GM08714 (cell line): Measurements from ENCODE around the gene PRAMEF20.
"Not testable (repeated sequence)": the region's sequence is repeated elsewhere in the genome, so short reads cannot be mapped to it uniquely, and the experiment has no call there.

ENCODE experiments used
- H3K4me3 ChIP-seq: fragments of 200-500 bp; sonication (Bioruptor generic); 2 replicates; pipeline ENCODE4 v1.5.1; 2014; ENCODE audit warnings: mild to moderate bottlenecking, low read length, inconsistent platforms
- ZNF274 ChIP-seq: IDR thresholded peaks from 2 replicates; pipeline ENCODE4 v1.6.1; 2012; ENCODE audit warnings: mild to moderate bottlenecking, low read depth, low read length

PRAMEF20 gene

DNA sequence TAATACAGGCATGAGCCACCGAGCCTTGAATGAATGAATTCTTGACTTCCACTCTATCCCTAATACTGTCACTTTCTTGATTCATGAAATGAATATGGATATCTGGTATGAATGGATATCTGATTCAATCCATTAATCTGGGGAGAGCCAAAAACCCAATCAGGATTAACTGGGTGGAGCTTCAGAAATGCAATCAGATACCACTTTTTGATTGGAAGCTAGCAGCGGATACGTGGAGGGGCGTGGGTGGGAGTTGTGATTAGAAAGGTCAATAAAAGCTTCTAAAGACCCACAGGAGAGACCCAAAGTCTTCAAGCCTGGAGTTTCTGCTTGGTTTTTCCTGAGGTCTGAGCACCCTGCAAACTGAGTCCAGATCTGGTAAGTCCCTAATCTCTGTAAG, at the start of gene PRAMEF20:
PRAMEF20 (plus strand) TSS at position 301 of the 400 bp plus-strand sequence. CDS start 5,905 bp downstream, outside the sequence.
- H3K4me3 ChIP-seq = not testable (repeated sequence)

DNA sequence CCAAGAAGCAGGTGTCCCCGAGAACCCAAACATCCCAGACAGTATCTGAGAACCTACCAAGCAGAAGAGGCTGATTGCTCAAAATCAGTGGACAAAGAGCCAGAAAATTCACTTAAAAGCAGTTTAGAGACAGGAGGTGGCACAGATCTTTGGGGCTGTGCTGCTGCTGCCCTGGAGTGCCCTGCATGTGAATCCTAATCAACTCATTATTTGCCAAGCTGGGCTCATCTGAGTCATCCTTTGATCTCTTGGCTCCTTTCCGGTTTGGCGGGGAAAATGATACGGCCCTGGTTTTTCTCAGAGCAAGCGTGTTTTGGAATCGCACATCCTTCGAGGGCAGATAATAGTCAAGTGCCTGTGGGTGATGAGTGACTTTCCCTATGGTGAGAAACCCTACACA, 47.9 kb upstream of the PRAMEF20 start:
- H3K4me3 ChIP-seq = not testable (repeated sequence)

DNA sequence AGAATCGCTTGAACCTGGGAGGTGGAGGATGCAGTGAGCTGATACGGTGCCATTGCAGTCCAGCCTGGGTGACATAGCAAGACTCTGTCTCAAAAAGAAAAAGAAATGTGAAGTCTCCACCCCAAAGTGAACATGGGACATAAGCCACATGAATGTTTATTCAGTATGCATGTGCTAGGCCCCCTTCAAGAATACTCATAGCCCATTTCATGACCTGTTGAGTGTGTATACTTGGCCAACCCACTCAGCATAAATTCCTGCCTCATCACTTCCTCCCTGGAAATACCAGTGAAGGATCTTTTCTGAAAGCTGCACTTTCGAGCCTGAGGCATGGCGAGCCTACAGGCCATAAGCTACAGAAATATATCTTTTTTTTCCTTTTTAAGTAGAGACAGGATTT, 45.3 kb upstream of the PRAMEF20 start:
- H3K4me3 ChIP-seq = not testable (repeated sequence)

DNA sequence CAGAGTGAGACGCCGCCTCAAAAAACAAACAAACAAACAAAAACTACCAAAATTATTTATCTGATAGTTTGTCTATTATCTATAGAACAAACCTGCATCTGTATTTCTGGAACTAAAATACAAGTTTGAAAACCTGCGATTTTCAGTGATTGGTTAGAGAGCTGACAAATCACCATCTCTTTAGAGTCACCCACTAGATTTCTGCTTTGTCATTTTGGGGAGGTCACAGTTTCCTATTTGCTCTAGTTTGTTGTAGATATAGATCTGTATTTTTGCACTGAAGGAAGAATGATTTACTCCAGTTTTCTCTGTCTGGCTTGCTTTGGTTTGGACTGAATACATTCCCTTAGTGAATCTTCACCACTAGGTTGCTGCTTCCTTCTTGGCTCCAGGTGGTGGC, 43.7 kb upstream of the PRAMEF20 start:
- H3K4me3 ChIP-seq = not testable (repeated sequence)

DNA sequence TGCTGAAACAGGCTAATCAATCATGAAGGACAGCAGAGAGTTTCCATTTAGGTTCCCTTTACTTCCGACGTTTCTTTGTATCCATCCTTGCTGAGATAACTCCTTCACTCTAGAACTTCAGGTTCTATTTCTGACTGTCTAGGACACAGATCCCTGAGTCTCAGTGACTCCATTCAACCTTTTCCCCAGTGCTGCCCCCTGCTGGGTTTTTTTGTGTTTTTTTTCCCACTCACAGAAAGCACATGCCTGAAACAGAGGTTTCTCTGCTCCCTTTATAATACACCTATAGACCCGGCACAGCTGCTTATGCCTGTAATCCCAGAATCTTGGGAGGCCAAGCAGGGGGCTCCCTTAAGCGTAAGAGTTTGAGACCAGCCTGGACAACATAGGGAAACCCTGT, 41.7 kb upstream of the PRAMEF20 start:
- H3K4me3 ChIP-seq = not testable (repeated sequence)

DNA sequence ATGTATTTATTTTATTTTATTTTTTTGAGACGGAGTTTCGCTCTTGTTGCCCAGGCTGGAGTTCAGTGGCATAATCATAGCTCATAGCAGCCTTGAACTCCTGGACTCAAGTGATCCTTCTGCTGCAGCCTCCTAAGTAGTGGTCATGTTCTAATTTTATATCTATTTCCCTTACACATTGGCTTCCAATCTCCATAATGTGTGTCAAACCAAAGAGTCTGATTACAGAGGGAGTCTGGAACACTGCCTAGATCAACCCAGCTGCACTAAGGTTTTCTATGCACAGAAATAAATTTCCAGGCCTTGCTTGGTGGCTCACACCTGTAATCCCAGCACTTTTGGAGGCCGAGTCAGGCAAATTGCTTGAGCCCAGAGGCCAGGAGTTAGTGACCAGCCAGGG, 31.3 kb upstream of the PRAMEF20 start:
- not testable (repeated sequence) for H3K4me3 ChIP-seq

DNA sequence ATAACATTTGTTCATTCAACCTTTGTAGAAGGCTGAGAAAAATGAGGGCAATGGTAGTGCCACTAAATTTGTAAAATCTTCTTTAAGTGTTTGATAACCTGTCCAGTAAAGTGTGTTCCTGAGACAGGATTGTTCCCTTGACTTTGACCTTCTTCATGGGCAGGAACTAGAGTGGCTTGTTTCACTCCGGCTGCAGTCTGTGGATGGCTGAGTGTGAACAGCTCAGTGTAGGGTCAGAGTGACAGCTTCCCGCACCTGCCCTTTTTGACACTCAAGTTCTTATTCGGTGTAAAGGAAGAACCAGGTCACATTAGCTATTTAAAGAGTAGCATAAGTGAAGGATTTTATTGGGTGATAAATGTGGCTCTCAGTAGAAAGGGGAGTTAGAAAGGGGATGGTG, 29.9 kb upstream of the PRAMEF20 start:
- H3K4me3 ChIP-seq = not testable (repeated sequence)

DNA sequence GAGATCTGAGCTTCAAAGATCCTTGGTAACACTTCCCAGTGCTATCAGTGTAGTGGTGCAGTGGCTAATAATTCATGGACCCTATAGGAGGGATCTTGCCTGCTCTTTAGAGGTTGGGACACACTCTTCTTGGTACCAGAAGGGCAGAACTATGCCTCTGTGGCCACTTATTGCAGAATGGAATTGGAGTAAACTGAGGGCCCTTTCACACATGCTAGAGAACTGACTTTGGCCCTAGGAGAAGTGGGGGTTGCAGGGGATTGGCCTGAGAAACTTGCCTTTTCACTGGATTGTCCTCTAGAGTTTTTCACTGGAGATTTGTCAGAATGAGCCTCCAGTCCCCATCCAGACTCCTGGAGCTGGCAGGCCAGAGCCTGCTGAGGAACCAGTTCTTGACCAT, 20.9 kb upstream of the PRAMEF20 start, which contains the start of gene PRAMEF17:
PRAMEF17 (plus strand) TSS at position 301 of the 400 bp plus-strand sequence; CDS start at position 327, 26 bp downstream.
- H3K4me3 ChIP-seq = not testable (repeated sequence)

DNA sequence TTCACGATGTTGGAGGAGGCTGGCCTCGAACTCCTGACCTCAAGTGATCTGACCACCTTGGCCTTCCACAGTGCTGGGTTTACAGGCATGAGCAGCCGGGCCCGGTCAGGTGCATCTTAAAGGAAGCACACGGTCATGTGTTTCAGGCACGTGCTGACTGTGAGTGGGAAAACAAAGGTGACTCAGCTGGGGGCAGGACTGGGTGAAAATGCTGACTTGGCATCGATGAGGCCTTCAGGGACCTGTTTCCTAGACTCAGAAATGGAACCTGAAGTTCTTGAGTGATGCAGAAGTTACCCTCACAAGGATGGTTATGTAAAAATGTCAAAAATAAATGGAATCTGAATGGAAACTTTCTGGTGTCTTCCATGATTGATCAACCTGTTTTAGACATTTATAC, 17.2 kb upstream of the PRAMEF20 start:
- not testable (repeated sequence) for H3K4me3 ChIP-seq

DNA sequence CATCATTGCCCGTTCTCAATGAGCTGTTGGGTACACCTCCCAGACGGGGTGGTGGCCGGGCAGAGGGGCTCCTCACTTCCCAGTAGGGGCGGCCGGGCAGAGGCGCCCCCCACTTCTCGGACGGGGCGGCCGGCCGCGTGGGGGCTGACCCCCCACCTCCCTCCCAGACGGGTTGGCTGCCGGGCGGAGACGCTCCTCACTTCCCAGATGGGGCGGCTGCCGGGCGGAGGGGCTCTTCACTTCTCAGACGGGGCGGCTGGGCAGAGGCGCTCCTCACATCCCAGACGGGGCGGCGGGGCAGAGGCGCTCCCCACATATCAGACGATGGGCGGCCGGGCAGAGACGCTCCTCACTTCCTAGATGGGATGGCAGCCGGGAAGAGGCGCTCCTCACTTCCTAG, 15.5 kb upstream of the PRAMEF20 start:
- H3K4me3 ChIP-seq = not testable (repeated sequence)

DNA sequence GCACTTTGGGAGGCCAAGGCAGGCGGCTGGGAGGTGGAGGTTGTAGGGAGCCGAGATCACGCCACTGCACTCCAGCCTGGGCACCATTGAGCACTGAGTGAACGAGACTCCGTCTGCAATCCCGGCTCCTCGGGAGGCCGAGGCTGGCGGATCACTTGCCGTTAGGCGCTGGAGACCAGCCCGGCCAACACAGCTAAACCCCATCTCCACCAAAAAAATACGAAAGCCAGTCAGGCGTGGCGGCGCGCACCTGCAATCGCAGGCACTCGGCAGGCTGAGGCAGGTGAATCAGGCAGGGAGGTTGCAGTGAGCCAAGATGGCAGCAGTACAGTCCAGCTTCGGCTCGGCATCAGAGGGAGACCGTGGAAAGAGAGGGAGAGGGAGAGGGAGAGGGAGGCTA, 14.9 kb upstream of the PRAMEF20 start:
- H3K4me3 ChIP-seq = not testable (repeated sequence)

DNA sequence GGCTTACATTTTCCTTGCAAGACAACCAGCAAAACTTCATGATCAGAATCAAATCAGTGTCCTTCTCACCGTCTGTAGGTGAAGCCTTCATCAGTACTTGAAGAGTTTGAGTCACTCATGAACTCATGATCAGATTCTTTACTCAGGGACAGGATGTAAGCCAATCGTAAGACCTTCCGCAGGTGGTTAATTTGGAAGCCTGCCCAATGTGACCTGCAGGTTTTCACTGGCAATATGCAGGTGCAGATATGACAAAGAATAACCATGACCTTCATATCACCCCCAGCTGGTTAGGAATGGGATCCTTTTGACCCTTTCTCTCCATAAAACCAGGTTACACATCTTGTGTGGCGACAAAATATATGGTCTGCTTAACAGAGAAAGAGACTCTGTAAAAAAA, 2.4 kb upstream of the PRAMEF20 start:
- TF ChIP-seq ZNF274 = no peak
- H3K4me3 ChIP-seq = no peak overlapping the region

DNA sequence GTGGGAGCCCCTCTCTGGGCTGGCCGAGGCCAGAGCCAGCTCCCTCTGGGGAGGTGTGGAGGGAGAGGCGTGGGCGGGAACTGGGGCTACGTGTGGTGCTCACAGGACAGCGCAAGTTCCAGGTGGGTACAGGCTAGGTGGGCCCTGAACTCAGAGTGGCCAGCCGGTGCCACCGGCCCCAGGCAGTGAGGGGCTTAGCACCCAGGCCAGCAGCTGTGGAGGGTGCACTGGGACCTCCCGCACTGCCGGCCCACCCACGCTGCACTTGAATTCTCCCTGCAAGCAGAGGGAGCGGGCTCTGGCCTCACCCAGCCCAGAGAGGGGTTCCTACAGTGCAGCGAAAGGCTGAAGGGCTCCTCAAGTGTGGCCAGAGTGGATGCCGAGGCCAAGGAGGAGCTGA, 20.2 kb downstream of the PRAMEF20 start:
- no peak overlapping the region for H3K4me3 ChIP-seq
- no peak for TF ChIP-seq ZNF274

DNA sequence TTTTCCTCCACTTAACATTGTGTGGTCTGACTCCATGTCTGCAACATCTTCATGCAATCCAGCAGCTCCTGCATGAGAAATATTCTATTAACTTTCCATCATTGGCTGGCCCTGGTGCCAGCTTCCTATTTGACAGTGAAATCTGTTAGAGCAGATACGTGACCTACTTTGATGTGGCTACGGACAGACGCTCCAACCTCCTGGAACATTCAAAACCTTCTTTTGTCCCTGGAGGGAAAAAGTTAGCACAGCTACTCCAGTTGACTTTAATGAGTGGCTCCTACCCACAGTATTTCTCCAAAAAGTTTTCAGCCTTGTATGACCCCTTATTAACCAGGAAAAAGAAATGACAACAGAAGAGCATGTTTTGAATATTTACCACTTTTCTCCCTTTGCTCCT, 22.0 kb downstream of the PRAMEF20 start:
- TF ChIP-seq ZNF274 = no peak
- no peak overlapping the region for H3K4me3 ChIP-seq

DNA sequence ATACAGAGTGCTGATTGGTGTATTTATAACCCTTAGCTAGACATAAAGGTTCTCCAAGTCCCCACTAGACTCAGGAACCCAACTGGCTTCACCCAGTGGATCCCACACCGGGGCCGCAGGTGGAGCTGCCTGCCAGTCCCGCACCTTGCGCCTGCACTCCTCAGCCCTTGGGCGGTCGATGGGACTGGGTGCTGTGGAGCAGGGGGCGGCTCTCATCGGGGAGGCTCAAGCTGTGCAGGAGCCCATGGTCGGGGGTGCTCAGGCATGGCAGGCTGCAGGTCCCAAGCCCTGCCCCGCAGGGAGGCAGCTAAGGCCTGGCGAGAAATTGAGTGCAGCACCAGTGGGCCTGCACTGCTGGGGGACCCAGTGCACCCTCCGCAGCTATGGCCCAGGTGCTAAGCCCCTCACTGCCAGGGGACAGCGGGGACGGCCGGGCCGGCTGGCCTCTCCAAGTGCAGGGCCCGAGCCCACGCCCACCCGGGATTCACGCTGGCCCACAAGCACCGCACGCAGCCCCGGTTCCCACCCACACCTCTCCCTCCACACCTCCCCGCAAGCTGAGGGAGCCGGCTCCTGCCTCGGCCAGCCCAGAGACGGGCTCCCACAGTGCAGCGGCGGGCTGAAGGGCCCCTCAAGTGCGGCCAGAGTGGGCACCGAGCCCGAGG, 23.6 kb downstream of the PRAMEF20 start:
- not testable (repeated sequence) for H3K4me3 ChIP-seq

DNA sequence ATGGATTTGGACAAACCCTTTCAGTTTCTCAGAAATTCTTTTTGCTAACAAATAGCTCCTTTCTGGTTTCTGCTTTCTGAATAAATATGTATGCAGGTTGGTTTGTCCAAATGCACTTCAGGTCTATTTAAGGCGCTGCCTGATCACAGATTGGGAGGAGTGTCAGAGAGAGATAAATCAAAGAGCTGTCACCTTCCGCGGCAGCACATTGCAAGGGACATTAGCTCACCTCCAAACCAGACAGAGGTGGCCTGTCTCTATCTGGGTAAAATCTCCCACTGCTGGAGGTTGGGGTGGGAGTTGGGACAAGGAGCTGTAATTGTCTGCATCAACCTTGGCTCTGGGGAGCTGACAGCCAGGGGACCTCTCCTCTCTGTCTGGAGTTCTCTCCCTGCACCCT, 25.2 kb downstream of the PRAMEF20 start:
- no peak for TF ChIP-seq ZNF274
- H3K4me3 ChIP-seq = no peak overlapping the region

DNA sequence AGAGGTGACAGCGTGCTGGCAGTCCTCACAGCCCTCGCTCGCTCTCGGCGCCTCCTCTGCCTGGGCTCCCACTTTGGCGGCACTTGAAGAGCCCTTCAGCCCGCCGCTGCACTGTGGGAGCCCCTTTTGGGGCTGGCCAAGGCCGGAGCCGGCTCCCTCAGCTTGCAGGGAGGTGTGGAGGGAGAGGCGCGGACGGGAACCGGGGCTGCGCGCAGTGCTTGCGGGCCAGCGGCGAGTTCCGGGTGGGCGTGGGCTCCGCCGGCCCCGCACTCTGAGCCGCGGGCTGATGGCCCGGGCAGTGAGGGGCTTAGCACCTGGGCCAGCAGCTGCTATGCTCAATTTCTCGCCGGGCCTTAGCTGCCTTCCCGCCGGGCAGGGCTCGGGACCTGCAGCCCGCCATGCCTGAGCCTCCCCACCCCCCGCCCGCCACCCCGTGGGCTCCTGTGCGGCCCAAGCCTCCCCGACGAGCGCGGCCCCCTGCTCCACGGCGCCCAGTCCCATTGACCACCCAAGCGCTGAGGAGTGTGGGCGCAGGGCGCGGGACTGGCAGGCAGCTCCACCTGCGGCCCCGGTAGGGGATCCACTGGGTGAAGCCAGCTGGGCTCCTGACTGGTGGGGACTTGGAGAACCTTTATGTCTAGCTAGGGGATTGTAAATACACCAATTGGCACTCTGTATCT, 29.0 kb downstream of the PRAMEF20 start:
- H3K4me3 ChIP-seq = not testable (repeated sequence)
